ENCODE data around the gene KCNK16.
"Not testable (repeated sequence)": the region's sequence is repeated elsewhere in the genome, so short reads cannot be mapped to it uniquely, and the experiment has no call there.

Gene KCNK16

GRCh38 chr6:39294133-39294532 lies 28.4 kb downstream of the KCNK16 start:
- no peak overlapping the region for H3K4me3 ChIP-seq (ENCODE audit: low read length)
- TF ChIP-seq CTCF (conservative IDR thresholded peaks at IDR 0.05; ENCODE audit: low read length) = no peak
- DNase-seq (ENCODE audit: low read depth) = no peak

- no peak overlapping the region for H3K4me3 ChIP-seq (ENCODE audit: low read length)
- TF ChIP-seq CTCF (conservative IDR thresholded peaks at IDR 0.05; ENCODE audit: low read length) = no peak
- no peak for DNase-seq (ENCODE audit: low read depth)
Measured at GRCh38 chr6:39292637-39293036, 29.9 kb downstream of the KCNK16 start.

- DNase-seq (ENCODE audit: low read depth) = no peak
- TF ChIP-seq CTCF (conservative IDR thresholded peaks at IDR 0.05; ENCODE audit: low read length) = no peak
- H3K4me3 ChIP-seq (ENCODE audit: low read length) = no peak overlapping the region
Measured at GRCh38 chr6:39289490-39289889, 33.0 kb downstream of the KCNK16 start.

- DNase-seq (ENCODE audit: low read depth) = no peak
- TF ChIP-seq CTCF (conservative IDR thresholded peaks at IDR 0.05; ENCODE audit: low read length) = no peak
- no peak overlapping the region for H3K4me3 ChIP-seq (ENCODE audit: low read length)
Measured at GRCh38 chr6:39287601-39288000, 34.9 kb downstream of the KCNK16 start.

- not testable (repeated sequence) for DNase-seq (ENCODE audit: low read depth); H3K4me3 ChIP-seq (ENCODE audit: low read length)
Measured at GRCh38 chr6:39286596-39286995, 35.9 kb downstream of the KCNK16 start.

GRCh38 chr6:39282774-39283173 lies 39.7 kb downstream of the KCNK16 start:
- H3K4me3 ChIP-seq (ENCODE audit: low read length) = no peak overlapping the region
- no peak for DNase-seq (ENCODE audit: low read depth)
- no peak for TF ChIP-seq CTCF (conservative IDR thresholded peaks at IDR 0.05; ENCODE audit: low read length)

GRCh38 chr6:39281312-39281980 lies 41.1 kb downstream of the KCNK16 start:
- TF ChIP-seq CTCF (conservative IDR thresholded peaks at IDR 0.05; ENCODE audit: low read length) = no peak
- no peak for DNase-seq (ENCODE audit: low read depth)
- no peak overlapping the region for H3K4me3 ChIP-seq (ENCODE audit: low read length)
